ENCODE data around the gene ANKAR. TPM values are rescaled to one million over a fixed set of nuclear protein-coding genes. Genes with fewer than 3 reads are reported as not detected.
"Not testable (repeated sequence)": the region's sequence is repeated elsewhere in the genome, so short reads cannot be mapped to it uniquely, and the experiment has no call there.

ANKAR gene
- total RNA-seq, 2 experiments from 2014 or later, result 2.0 to 2.9 TPM

DNA sequence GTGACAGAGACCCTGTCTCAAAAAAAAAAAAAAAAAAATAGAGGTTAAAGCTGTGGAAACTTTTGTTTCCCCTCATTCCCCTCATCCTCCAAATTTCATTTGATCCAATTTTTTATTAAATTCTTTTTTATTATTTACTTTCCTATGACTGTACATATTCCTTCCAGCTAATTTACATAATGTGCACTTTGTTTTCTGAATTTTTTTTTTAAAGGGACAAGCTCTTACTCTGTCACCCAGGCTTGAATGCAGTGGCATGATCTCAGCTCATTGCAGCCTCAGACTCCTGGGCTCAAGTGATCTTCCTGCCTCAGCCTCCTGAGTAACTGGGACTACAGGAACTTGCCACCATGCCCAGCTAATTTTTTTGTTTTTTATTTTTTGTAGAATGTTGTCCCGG is 10.3 kb downstream of the ANKAR start:
- no peaks in the 10 kb centered on the region for H3K9me3 ChIP-seq (ENCODE audit: low read length)
- intact Hi-C loops (cut with micrococcal nuclease; ENCODE audit: unreplicated experiment), result no loop called here
- no peaks in the 10 kb centered on the region for H3K36me3 ChIP-seq (ENCODE audit: insufficient read depth, low read length)
- no peaks in the 10 kb centered on the region for H3K9me2 ChIP-seq (ENCODE audit: insufficient read depth, low read length)
- H3K27ac ChIP-seq (ENCODE audit: low read depth, low read length, poor library complexity, severe bottlenecking), result no peak overlapping the region
- no peaks in the 10 kb centered on the region for H3K79me2 ChIP-seq (ENCODE audit: insufficient read depth, low read depth, low read length)
- H2AFZ ChIP-seq (ENCODE audit: low read length), result no peak overlapping the region
- BruUV-seq (replicated peaks), result no TSS peak
- POLR2A ChIA-PET, result interaction anchor here (0.7 to 2.4 kb wide), 7 partner anchors 10 to 1025 kb away, joined by 3 to 13 read pairs (median 7); partner anchors contain the start of gene ASNSD1
- H3K4me3 ChIP-seq (ENCODE audit: low read depth, low read length, poor library complexity, severe bottlenecking), result no peak overlapping the region
- H3K4me2 ChIP-seq (ENCODE audit: low read length), result no peak overlapping the region
- no peak for DNase-seq (ENCODE audit: low spot score)
- H4K20me1 ChIP-seq (ENCODE audit: insufficient read depth, low read length), result no peaks in the 10 kb centered on the region
- H3K4me1 ChIP-seq (ENCODE audit: insufficient read depth, low read length, poor library complexity, severe bottlenecking), result no peaks in the 10 kb centered on the region
- CTCF ChIA-PET (ENCODE audit: unreplicated experiment), result no interaction called here
- TF ChIP-seq CTCF (conservative IDR thresholded peaks at IDR 0.05; ENCODE audit: low read length) (no peak), EZH2phosphoT487 (IDR thresholded peaks at IDR 0.05; ENCODE audit: borderline replicate concordance, low read depth, low read length) (no peak)

DNA sequence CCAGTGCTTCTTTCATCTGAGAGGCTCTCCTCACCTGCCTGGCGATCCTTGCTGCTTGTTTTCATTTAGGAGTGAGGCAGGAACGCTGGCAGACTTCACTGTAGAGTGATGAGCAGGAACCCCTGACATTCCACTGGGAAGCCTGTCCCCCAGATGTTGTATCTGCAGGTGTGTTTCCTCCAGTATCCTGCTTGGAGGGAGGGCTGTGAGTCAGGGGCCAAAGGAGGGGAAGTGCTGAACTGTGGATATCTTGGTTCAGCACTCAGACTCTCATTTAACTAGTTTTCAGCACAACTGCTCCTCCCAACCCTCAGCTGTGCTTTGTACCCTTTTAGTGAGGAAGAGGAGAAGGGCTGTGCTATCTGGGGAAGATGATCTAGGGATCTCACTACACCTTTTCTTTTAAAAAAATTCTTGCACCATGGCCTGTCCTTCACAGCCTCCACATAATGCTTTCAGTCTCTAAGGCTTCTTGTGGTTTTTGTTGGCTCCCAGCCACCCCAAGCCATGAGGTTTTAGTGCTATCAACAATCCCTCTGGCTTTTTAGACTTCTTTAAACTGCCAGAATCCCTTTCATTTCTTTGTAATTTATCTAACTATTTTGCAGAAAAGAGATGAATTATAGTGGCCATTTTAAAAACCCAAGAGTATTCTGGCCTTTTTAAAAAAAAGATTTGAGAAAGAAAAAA is 11.2 kb downstream of the ANKAR start:
- CTCF ChIA-PET (ENCODE audit: unreplicated experiment), result no interaction called here
- Histone ChIP-seq H3K4me3 (ENCODE audit: low read depth, low read length, poor library complexity, severe bottlenecking) (no peak overlapping the region), H3K9me3 (ENCODE audit: low read length) (no peaks in the 10 kb centered on the region), H3K4me2 (ENCODE audit: low read length) (no peak overlapping the region), H2AFZ (ENCODE audit: low read length) (no peak overlapping the region), H3K4me1 (ENCODE audit: insufficient read depth, low read length, poor library complexity, severe bottlenecking) (no peaks in the 10 kb centered on the region), H3K36me3 (ENCODE audit: insufficient read depth, low read length) (peaks cover 8% of the 10 kb centered on the region; the same call in 1 of the 2 replicates), H3K27ac (ENCODE audit: low read depth, low read length, poor library complexity, severe bottlenecking) (no peak overlapping the region), H3K79me2 (ENCODE audit: insufficient read depth, low read depth, low read length) (no peaks in the 10 kb centered on the region), H3K9me2 (ENCODE audit: insufficient read depth, low read length) (no peaks in the 10 kb centered on the region), H4K20me1 (ENCODE audit: insufficient read depth, low read length) (no peaks in the 10 kb centered on the region)
- POLR2A ChIA-PET, result interaction anchor here (0.9 to 2.4 kb wide), 4 partner anchors 10 to 11 kb away, joined by 4 to 13 read pairs (median 6); no protein-coding TSS in a partner anchor
- intact Hi-C loops (cut with micrococcal nuclease; ENCODE audit: unreplicated experiment), result no loop called here
- no peak for DNase-seq (ENCODE audit: low spot score)
- no peak for TF ChIP-seq CTCF (conservative IDR thresholded peaks at IDR 0.05; ENCODE audit: low read length)
- no peak for TF ChIP-seq EZH2phosphoT487 (IDR thresholded peaks at IDR 0.05; ENCODE audit: borderline replicate concordance, low read depth, low read length)
- BruUV-seq (replicated peaks), result no TSS peak

GRCh38 chr2:189687796-189688195 is 13.3 kb downstream of the ANKAR start:
- H3K4me3 ChIP-seq (ENCODE audit: low read depth, low read length, poor library complexity, severe bottlenecking); H3K9me3 ChIP-seq (ENCODE audit: low read length); DNase-seq (ENCODE audit: low spot score); H3K4me1 ChIP-seq (ENCODE audit: insufficient read depth, low read length, poor library complexity, severe bottlenecking); H2AFZ ChIP-seq (ENCODE audit: low read length); H3K27ac ChIP-seq (ENCODE audit: low read depth, low read length, poor library complexity, severe bottlenecking); H3K36me3 ChIP-seq (ENCODE audit: insufficient read depth, low read length); intact Hi-C loops (cut with micrococcal nuclease; ENCODE audit: unreplicated experiment); H4K20me1 ChIP-seq (ENCODE audit: insufficient read depth, low read length); H3K9me2 ChIP-seq (ENCODE audit: insufficient read depth, low read length); H3K4me2 ChIP-seq (ENCODE audit: low read length); BruUV-seq (replicated peaks); H3K79me2 ChIP-seq (ENCODE audit: insufficient read depth, low read depth, low read length): not testable (repeated sequence)
- POLR2A ChIA-PET, result interaction anchor here (1.2 kb wide), 1 partner anchor 19 kb away, joined by 3 read pairs; no protein-coding TSS in a partner anchor
- CTCF ChIA-PET (ENCODE audit: unreplicated experiment), result interaction anchor here (0.7 kb wide), 1 partner anchor 27 kb away, joined by 3 read pairs; the partner anchor contains the start of gene ASNSD1

Data from OCI-LY7 (cell line).